Liver (tissue), 3 donors: ENCODE measurements around the gene IFNA1.

ENCODE experiments used
- REST ChIP-seq: IDR thresholded peaks from 2 replicates; pipeline ENCODE4 v1.6.1; 2016; ENCODE audit warnings: antibody characterized with exemption, mild to moderate bottlenecking
- TAF1 ChIP-seq: conservative IDR thresholded peaks from 2 replicates; pipeline ENCODE4 v1.6.1; 2016; ENCODE audit warnings: antibody characterized with exemption, mild to moderate bottlenecking
- TF ChIP-seq, protein P1 (sequence below): fragments of 150-350 bp; IDR thresholded peaks from 2 replicates; pipeline ENCODE4 v1.5.1; 2017; ENCODE audit warnings: improper control_type of control experiment, low read depth, low read length; ENCODE audit not compliant: missing input control
- donor health status: healthy.
- donor health status: healthy.

- TF ChIP-seq, protein P1, sequence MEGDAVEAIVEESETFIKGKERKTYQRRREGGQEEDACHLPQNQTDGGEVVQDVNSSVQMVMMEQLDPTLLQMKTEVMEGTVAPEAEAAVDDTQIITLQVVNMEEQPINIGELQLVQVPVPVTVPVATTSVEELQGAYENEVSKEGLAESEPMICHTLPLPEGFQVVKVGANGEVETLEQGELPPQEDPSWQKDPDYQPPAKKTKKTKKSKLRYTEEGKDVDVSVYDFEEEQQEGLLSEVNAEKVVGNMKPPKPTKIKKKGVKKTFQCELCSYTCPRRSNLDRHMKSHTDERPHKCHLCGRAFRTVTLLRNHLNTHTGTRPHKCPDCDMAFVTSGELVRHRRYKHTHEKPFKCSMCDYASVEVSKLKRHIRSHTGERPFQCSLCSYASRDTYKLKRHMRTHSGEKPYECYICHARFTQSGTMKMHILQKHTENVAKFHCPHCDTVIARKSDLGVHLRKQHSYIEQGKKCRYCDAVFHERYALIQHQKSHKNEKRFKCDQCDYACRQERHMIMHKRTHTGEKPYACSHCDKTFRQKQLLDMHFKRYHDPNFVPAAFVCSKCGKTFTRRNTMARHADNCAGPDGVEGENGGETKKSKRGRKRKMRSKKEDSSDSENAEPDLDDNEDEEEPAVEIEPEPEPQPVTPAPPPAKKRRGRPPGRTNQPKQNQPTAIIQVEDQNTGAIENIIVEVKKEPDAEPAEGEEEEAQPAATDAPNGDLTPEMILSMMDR, result no peak
- TF ChIP-seq REST (no peak), TAF1 (no peak)
These were observed 3.8 kb downstream of the IFNA1 start for GRCh38 chr9:21443849-21444625.
